K562 (cell line): ENCODE measurements around the gene IGSF8.

Experiments used
- BACH1 ChIP-seq: fragments of 200-800 bp; sonication (Bioruptor generic); IDR thresholded peaks from 2 replicates; pipeline ENCODE4 v1.6.1; 2016; ENCODE audit warnings: missing genetic modification characterization, missing compliant biosample characterization
- CTCF ChIP-seq, 3 experiments: IDR thresholded peaks in 2 of 3; conservative IDR thresholded peaks in 1 of 3; 2 replicates each; pipeline ENCODE4 v1.5.1; 2011 to 2012; ENCODE audit warnings: low read length in 3 of 3, mild to moderate bottlenecking in 3 of 3, control low read depth in 2 of 3, improper control_type of control experiment in 1 of 3, inconsistent platforms in 1 of 3, low read depth in 1 of 3, mixed read lengths in 1 of 3, moderate library complexity in 1 of 3; ENCODE audit not compliant: insufficient read depth in 2 of 3
- FOXA1 ChIP-seq: fragments of 450-650 bp; IDR thresholded peaks from 2 replicates; pipeline ENCODE4 v1.6.1; 2016; ENCODE audit warnings: mild to moderate bottlenecking, borderline replicate concordance
- KLF1 ChIP-seq: fragments of 450-650 bp; IDR thresholded peaks from 2 replicates; pipeline ENCODE4 v1.6.1; 2016; ENCODE audit warnings: missing genetic modification characterization, missing compliant biosample characterization
- KLF13 ChIP-seq: fragments of 450-650 bp; IDR thresholded peaks from 2 replicates; pipeline ENCODE4 v1.6.1; 2016; ENCODE audit warnings: missing genetic modification characterization, low read depth, mild to moderate bottlenecking, missing compliant biosample characterization, moderate library complexity, borderline replicate concordance
- KLF6 ChIP-seq: fragments of 250-450 bp; sonication (Bioruptor Pico); IDR thresholded peaks from 2 replicates; pipeline ENCODE4 v1.4.0; 2020; ENCODE audit warnings: mild to moderate bottlenecking, moderate library complexity, borderline replicate concordance
- POLR2A ChIP-seq: fragments of 450-650 bp; conservative IDR thresholded peaks from 2 replicates; pipeline ENCODE4 v1.6.1; 2016
- TF ChIP-seq, protein P1 (sequence below): sonication (generic); formaldehyde crosslinking; IDR thresholded peaks from 2 replicates; pipeline ENCODE4 v1.8.0; 2022; ENCODE audit warnings: missing genetic modification reagents, mild to moderate bottlenecking, moderate library complexity, borderline replicate concordance
- TF ChIP-seq, protein P2 (sequence below): fragments of 450-650 bp; formaldehyde crosslinking; IDR thresholded peaks from 2 replicates; pipeline ENCODE4 v1.4.0; 2020; ENCODE audit warnings: mild to moderate bottlenecking, mixed read lengths
- TF ChIP-seq, protein P3 (sequence below): IDR thresholded peaks from 2 replicates; pipeline ENCODE4 v1.6.1; 2011; ENCODE audit warnings: borderline replicate concordance, low read depth, mild to moderate bottlenecking, moderate library complexity, low read length; ENCODE audit not compliant: insufficient read depth, poor library complexity, severe bottlenecking
- TF ChIP-seq, protein P4 (sequence below), 2 experiments: fragments of 150-350 bp in 1 of 2; IDR thresholded peaks; 2 replicates each; pipeline ENCODE4 v1.6.1; 2012 to 2016; ENCODE audit warnings: low read depth in 2 of 2, low read length in 2 of 2, mild to moderate bottlenecking in 1 of 2, moderate library complexity in 1 of 2

DNA sequence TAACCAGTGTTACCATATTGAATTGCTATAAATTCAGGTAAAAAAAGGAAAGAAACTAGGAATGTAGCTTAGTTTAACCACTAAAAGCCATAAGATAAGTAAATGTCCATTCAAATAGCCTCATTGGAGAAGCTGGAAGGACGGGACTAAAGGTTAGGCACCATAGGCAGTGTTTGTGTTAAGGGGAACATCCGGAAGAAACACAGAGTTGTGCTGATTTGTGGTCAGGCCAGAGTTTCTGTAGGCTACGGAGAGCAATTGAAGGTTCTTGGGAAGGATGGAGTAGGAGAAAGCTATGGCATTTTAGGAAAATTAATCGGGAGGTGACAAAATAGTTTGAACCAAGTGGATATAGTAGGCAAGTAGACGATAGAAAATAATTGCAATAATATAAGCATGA, 27.1 kb downstream of the IGSF8 start:
- TF ChIP-seq FOXA1 (no peak), KLF13 (no peak), CTCF (IDR thresholded peaks at IDR 0.05 in 2 of 3, conservative IDR thresholded peaks at IDR 0.05 in 1 of 3; ENCODE audit: insufficient read depth in 2 of 3, low read depth in 1 of 3, low read length in 3 of 3) (no peak), POLR2A (no peak), BACH1 (no peak), KLF1 (no peak), KLF6 (CRISPR knock-in tag) (no peak)
- TF ChIP-seq, protein P1, sequence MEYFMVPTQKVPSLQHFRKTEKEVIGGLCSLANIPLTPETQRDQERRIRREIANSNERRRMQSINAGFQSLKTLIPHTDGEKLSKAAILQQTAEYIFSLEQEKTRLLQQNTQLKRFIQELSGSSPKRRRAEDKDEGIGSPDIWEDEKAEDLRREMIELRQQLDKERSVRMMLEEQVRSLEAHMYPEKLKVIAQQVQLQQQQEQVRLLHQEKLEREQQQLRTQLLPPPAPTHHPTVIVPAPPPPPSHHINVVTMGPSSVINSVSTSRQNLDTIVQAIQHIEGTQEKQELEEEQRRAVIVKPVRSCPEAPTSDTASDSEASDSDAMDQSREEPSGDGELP (CRISPR knock-in tag), result no peak
- TF ChIP-seq, protein P2, sequence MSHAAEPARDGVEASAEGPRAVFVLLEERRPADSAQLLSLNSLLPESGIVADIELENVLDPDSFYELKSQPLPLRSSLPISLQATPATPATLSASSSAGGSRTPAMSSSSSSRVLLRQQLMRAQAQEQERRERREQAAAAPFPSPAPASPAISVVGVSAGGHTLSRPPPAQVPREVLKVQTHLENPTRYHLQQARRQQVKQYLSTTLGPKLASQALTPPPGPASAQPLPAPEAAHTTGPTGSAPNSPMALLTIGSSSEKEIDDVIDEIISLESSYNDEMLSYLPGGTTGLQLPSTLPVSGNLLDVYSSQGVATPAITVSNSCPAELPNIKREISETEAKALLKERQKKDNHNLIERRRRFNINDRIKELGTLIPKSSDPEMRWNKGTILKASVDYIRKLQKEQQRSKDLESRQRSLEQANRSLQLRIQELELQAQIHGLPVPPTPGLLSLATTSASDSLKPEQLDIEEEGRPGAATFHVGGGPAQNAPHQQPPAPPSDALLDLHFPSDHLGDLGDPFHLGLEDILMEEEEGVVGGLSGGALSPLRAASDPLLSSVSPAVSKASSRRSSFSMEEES (CRISPR knock-in tag), result no peak
- TF ChIP-seq, protein P3, sequence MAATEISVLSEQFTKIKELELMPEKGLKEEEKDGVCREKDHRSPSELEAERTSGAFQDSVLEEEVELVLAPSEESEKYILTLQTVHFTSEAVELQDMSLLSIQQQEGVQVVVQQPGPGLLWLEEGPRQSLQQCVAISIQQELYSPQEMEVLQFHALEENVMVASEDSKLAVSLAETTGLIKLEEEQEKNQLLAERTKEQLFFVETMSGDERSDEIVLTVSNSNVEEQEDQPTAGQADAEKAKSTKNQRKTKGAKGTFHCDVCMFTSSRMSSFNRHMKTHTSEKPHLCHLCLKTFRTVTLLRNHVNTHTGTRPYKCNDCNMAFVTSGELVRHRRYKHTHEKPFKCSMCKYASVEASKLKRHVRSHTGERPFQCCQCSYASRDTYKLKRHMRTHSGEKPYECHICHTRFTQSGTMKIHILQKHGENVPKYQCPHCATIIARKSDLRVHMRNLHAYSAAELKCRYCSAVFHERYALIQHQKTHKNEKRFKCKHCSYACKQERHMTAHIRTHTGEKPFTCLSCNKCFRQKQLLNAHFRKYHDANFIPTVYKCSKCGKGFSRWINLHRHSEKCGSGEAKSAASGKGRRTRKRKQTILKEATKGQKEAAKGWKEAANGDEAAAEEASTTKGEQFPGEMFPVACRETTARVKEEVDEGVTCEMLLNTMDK, result no peak
- TF ChIP-seq, protein P4, sequence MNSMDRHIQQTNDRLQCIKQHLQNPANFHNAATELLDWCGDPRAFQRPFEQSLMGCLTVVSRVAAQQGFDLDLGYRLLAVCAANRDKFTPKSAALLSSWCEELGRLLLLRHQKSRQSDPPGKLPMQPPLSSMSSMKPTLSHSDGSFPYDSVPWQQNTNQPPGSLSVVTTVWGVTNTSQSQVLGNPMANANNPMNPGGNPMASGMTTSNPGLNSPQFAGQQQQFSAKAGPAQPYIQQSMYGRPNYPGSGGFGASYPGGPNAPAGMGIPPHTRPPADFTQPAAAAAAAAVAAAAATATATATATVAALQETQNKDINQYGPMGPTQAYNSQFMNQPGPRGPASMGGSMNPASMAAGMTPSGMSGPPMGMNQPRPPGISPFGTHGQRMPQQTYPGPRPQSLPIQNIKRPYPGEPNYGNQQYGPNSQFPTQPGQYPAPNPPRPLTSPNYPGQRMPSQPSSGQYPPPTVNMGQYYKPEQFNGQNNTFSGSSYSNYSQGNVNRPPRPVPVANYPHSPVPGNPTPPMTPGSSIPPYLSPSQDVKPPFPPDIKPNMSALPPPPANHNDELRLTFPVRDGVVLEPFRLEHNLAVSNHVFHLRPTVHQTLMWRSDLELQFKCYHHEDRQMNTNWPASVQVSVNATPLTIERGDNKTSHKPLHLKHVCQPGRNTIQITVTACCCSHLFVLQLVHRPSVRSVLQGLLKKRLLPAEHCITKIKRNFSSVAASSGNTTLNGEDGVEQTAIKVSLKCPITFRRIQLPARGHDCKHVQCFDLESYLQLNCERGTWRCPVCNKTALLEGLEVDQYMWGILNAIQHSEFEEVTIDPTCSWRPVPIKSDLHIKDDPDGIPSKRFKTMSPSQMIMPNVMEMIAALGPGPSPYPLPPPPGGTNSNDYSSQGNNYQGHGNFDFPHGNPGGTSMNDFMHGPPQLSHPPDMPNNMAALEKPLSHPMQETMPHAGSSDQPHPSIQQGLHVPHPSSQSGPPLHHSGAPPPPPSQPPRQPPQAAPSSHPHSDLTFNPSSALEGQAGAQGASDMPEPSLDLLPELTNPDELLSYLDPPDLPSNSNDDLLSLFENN (IDR thresholded peaks at IDR 0.05; ENCODE audit: low read depth in 2 of 2, low read length in 2 of 2), result no peak
